IMR-90 (cell line): Measurements from ENCODE around the gene RNU6-7. TPM values are rescaled to one million over a fixed set of nuclear protein-coding genes. Genes with fewer than 3 reads are reported as not detected.

Source experiments
- ATAC-seq: fragments of 200-7000 bp; cut with Tn5 transposase; 2 replicates; pipeline ENCODE4 v1.9.1; 2020; ENCODE audit warnings: low read depth, mild to moderate bottlenecking, moderate library complexity
- BruUV-seq: library from RNA; stranded (reverse); fragments of 400-500 nt; replicated peaks from 2 replicates; lab custom pipeline; 2021; lab: Mats Ljungman, UMichigan
- CTCF ChIA-PET: fragments of 300-600 bp; formaldehyde crosslinking; extraction: SDS; loops from one replicate; lab custom pipeline; 2021; ENCODE audit warnings: antibody characterized with exemption; lab: Yijun Ruan, JAX
- POLR2A ChIA-PET: fragments of 300-600 bp; sonication (Branson Sonifier 250); formaldehyde crosslinking; loops from one replicate; lab custom pipeline; 2022; ENCODE audit warnings: antibody characterized with exemption; ENCODE audit not compliant: unreplicated experiment; lab: Charles Lee
- DNase-seq: peaks from one replicate; pipeline ENCODE4 v3.0.0; 2013
- H2AFZ ChIP-seq: replicated peaks from 2 replicates; pipeline ENCODE3; 2013; ENCODE audit warnings: low read length, mild to moderate bottlenecking; ENCODE audit not compliant: poor library complexity
- H2AK5ac ChIP-seq: 2 replicates; pipeline ENCODE4 v1.6.1; 2013; ENCODE audit warnings: low read depth, low read length, inconsistent platforms
- H2AK9ac ChIP-seq: replicated peaks from 2 replicates; pipeline ENCODE3; 2013; ENCODE audit warnings: mild to moderate bottlenecking, low read depth, low read length, moderate library complexity; ENCODE audit not compliant: poor library complexity
- H2BK120ac ChIP-seq: 2 replicates; pipeline ENCODE4 v1.6.1; 2013; ENCODE audit warnings: low read depth, low read length, inconsistent platforms
- H2BK15ac ChIP-seq: 3 replicates; pipeline ENCODE4 v1.6.1; 2013; ENCODE audit warnings: low read depth, low read length, inconsistent platforms
- H2BK20ac ChIP-seq: 2 replicates; pipeline ENCODE4 v1.6.1; 2013; ENCODE audit warnings: low read depth, mild to moderate bottlenecking, inconsistent platforms, low read length, moderate library complexity
- H2BK5ac ChIP-seq: 2 replicates; pipeline ENCODE4 v1.6.1; 2013; ENCODE audit warnings: mild to moderate bottlenecking, low read depth, low read length, inconsistent platforms; ENCODE audit not compliant: poor library complexity, severe bottlenecking
- H3K14ac ChIP-seq: replicated peaks from 2 replicates; pipeline ENCODE4 v1.6.1; 2013; ENCODE audit warnings: low read depth, low read length, inconsistent platforms
- H3K18ac ChIP-seq: 2 replicates; pipeline ENCODE4 v1.6.1; 2013; ENCODE audit warnings: low read depth, low read length, control low read depth
- H3K23ac ChIP-seq: 2 replicates; pipeline ENCODE4 v1.6.1; 2013; ENCODE audit warnings: low read depth, low read length, inconsistent platforms
- H3K27ac ChIP-seq: 2 replicates; pipeline ENCODE4 v1.5.1; 2013; ENCODE audit warnings: mild to moderate bottlenecking, control low read depth, low read length; ENCODE audit not compliant: insufficient read depth
- H3K27me3 ChIP-seq: 2 replicates; pipeline ENCODE4 v1.6.1; 2013; ENCODE audit warnings: low read length; ENCODE audit not compliant: control insufficient read depth, insufficient read depth
- H3K36me3 ChIP-seq: 2 replicates; pipeline ENCODE4 v1.6.1; 2013; ENCODE audit warnings: low read length, mixed read lengths; ENCODE audit not compliant: control insufficient read depth, insufficient read depth
- H3K4ac ChIP-seq: 2 replicates; pipeline ENCODE4 v1.6.1; 2013; ENCODE audit warnings: low read depth, low read length, inconsistent platforms
- H3K4me1 ChIP-seq: 2 replicates; pipeline ENCODE4 v1.6.1; 2013; ENCODE audit warnings: low read length, mixed read lengths; ENCODE audit not compliant: control insufficient read depth, insufficient read depth
- H3K4me2 ChIP-seq: 2 replicates; pipeline ENCODE4 v1.6.1; 2013; ENCODE audit warnings: low read depth, mild to moderate bottlenecking, control low read depth, low read length, moderate library complexity
- H3K4me3 ChIP-seq: 2 replicates; pipeline ENCODE4 v1.5.1; 2013; ENCODE audit warnings: low read depth, mild to moderate bottlenecking, control low read depth, low read length, moderate library complexity; ENCODE audit not compliant: insufficient read depth
- H3K56ac ChIP-seq: 2 replicates; pipeline ENCODE4 v1.6.1; 2013; ENCODE audit warnings: low read length, inconsistent platforms; ENCODE audit not compliant: insufficient read depth; ENCODE audit errors: extremely low read depth
- H3K79me1 ChIP-seq, 2 experiments: 2 replicates each; pipeline ENCODE4 v1.6.1; 2013; ENCODE audit warnings: low read length in 2 of 2, inconsistent platforms in 1 of 2, low read depth in 1 of 2
- H3K9ac ChIP-seq: 2 replicates; pipeline ENCODE4 v1.6.1; 2013; ENCODE audit warnings: low read depth, low read length, control low read depth
- H3K9me1 ChIP-seq: 2 replicates; pipeline ENCODE4 v1.6.1; 2013; ENCODE audit warnings: low read length, inconsistent platforms; ENCODE audit not compliant: insufficient read depth
- H3K9me3 ChIP-seq: 2 replicates; pipeline ENCODE4 v1.6.1; 2013; ENCODE audit warnings: low read length; ENCODE audit not compliant: control insufficient read depth, insufficient read depth
- H4K20me1 ChIP-seq: 2 replicates; pipeline ENCODE4 v1.6.1; 2013; ENCODE audit warnings: low read length, inconsistent platforms; ENCODE audit not compliant: insufficient read depth
- H4K5ac ChIP-seq: 2 replicates; pipeline ENCODE4 v1.6.1; 2013; ENCODE audit warnings: mild to moderate bottlenecking, low read depth, low read length, control low read depth
- H4K8ac ChIP-seq, 2 experiments: 2 replicates each; pipeline ENCODE4 v1.6.1; 2013; ENCODE audit warnings: low read depth in 2 of 2, low read length in 2 of 2, control low read depth in 1 of 2, inconsistent platforms in 1 of 2
- H4K91ac ChIP-seq: 2 replicates; pipeline ENCODE4 v1.6.1; 2013; ENCODE audit warnings: low read depth, low read length, inconsistent platforms; ENCODE audit not compliant: insufficient read depth
- CEBPB ChIP-seq: IDR thresholded peaks from 2 replicates; pipeline ENCODE4 v1.6.1; 2012; ENCODE audit warnings: low read depth, low read length, improper control_type of control experiment
- CHD1 ChIP-seq: IDR thresholded peaks from 2 replicates; pipeline ENCODE4 v1.6.1; 2012; ENCODE audit warnings: low read depth, low read length, improper control_type of control experiment
- FOS ChIP-seq: fragments of 150-350 bp; IDR thresholded peaks from 2 replicates; pipeline ENCODE4 v1.6.1; 2016; ENCODE audit warnings: low read depth, low read length
- MAFK ChIP-seq: IDR thresholded peaks from 2 replicates; pipeline ENCODE4 v1.6.1; 2012; ENCODE audit warnings: low read depth, low read length, improper control_type of control experiment
- MAZ ChIP-seq: IDR thresholded peaks from 2 replicates; pipeline ENCODE4 v1.6.1; 2012; ENCODE audit warnings: low read depth, mild to moderate bottlenecking, low read length, improper control_type of control experiment, moderate library complexity, borderline replicate concordance
- MXI1 ChIP-seq: IDR thresholded peaks from 2 replicates; pipeline ENCODE4 v1.6.1; 2012; ENCODE audit warnings: low read depth, mild to moderate bottlenecking, low read length, moderate library complexity, borderline replicate concordance
- NFE2L2 ChIP-seq: fragments of 150-350 bp; IDR thresholded peaks from 2 replicates; pipeline ENCODE4 v1.6.1; 2016; ENCODE audit warnings: low read depth, mild to moderate bottlenecking, low read length
- RCOR1 ChIP-seq: IDR thresholded peaks from 2 replicates; pipeline ENCODE4 v1.6.1; 2012; ENCODE audit warnings: mild to moderate bottlenecking, low read length, improper control_type of control experiment; ENCODE audit not compliant: insufficient replicate concordance
- RFX5 ChIP-seq: IDR thresholded peaks from 2 replicates; pipeline ENCODE4 v1.8.0; 2012; ENCODE audit warnings: low read depth, mild to moderate bottlenecking, low read length, moderate library complexity
- SMC3 ChIP-seq: fragments of 150-350 bp; IDR thresholded peaks from 2 replicates; pipeline ENCODE4 v1.6.1; 2016; ENCODE audit warnings: low read depth, mild to moderate bottlenecking, antibody characterized with exemption, low read length, moderate library complexity
- WGBS, 2 experiments: methylation state at CpG; one replicate each; pipeline versions ENCODE4 v1.1.5 to v1.1.7; 2013; ENCODE audit warnings: missing lambda C conversion rate in 2 of 2; ENCODE audit not compliant: insufficient read length in 1 of 2; ENCODE audit errors: extremely low coverage in 2 of 2; 5-methylcytosine and 5-hydroxymethylcytosine counted together
- dilution Hi-C: fragments of 300-500 bp; cut with HindIII; formaldehyde crosslinking; loops from one replicate; pipeline ENCODE4 v1.14.3; 2018; ENCODE audit warnings: low sequenced_read_pairs; ENCODE audit not compliant: unreplicated experiment
- in situ Hi-C: fragments of 300-500 bp; cut with MboI; formaldehyde crosslinking; loops from 3 replicates; pipeline ENCODE4 v1.14.3; 2019; ENCODE audit warnings: low sequenced_read_pairs, inconsistent platforms, mixed read lengths
- intact Hi-C: fragments of 100-400 bp; cut with micrococcal nuclease; formaldehyde crosslinking; loops from 2 replicates; pipeline ENCODE4 v1.10.0; 2022
- polyA plus RNA-seq, 3 experiments: library from polyadenylated mRNA; depleted of rRNA; stranded (reverse); fragments of >200 nt; gene quantifications; 2 replicates each; pipeline ENCODE4 v1.2.3, GENCODE V29; 2012; ENCODE audit warnings: low replicate concordance in 1 of 3
- total RNA-seq: library from RNA; depleted of rRNA; stranded (reverse); fragments of >200 nt; gene quantifications from 2 replicates; pipeline ENCODE4 v1.2.3, GENCODE V29; 2012
- TF ChIP-seq, protein P1 (sequence below): fragments of 150-350 bp; IDR thresholded peaks from 2 replicates; pipeline ENCODE4 v1.6.1; 2016; ENCODE audit warnings: low read depth, mild to moderate bottlenecking, low read length, moderate library complexity, borderline replicate concordance

The RNU6-7 gene
- total and polyA plus RNA-seq, 2 of the 4 experiments (the other 2 are of a cell fraction) = not detected

- intact Hi-C loops = no loop called here
- in situ Hi-C loops = loop anchor here (25.0 kb wide), 1 partner anchor 312 kb away; no protein-coding TSS in a partner anchor
- Histone ChIP-seq H3K4ac (no peak overlapping the region), H3K27ac (no peak overlapping the region), H2BK15ac (no peak overlapping the region), H3K9ac (no peak overlapping the region), H2BK20ac (no peak overlapping the region), H3K4me2 (no peak overlapping the region), H3K79me1 (no peaks in the 10 kb centered on the region), H3K9me1 (no peaks in the 10 kb centered on the region), H4K20me1 (no peaks in the 10 kb centered on the region), H3K27me3 (0 out of 2 replicates have a peak, but pooled peaks cover 3% of the 10 kb centered on the region), H3K18ac (no peak overlapping the region), H3K9me3 (no peaks in the 10 kb centered on the region), H4K8ac (no peak overlapping the region), H3K56ac (no peak overlapping the region), H3K14ac (no peak overlapping the region), H2BK120ac (no peak overlapping the region), H2AK9ac (no peak overlapping the region), H4K5ac (no peak overlapping the region), H4K91ac (no peak overlapping the region), H3K36me3 (no peaks in the 10 kb centered on the region), H2AFZ (no peak overlapping the region), H3K23ac (no peak overlapping the region), H3K4me3 (no peak overlapping the region), H2AK5ac (no peak overlapping the region), H3K4me1 (0 out of 2 replicates have a peak, but pooled peaks cover 2% of the 10 kb centered on the region), H2BK5ac (no peak overlapping the region)
- ChIA-PET POLR2A (no interaction called here), CTCF (no interaction called here)
- DNase-seq (no peak), ATAC-seq (no peak)
- dilution Hi-C loops = no loop called here
- WGBS, 2 experiments = 29% methylated on average over 1 of the region's 5 CpGs; no CpG with 5 or more reads in 1 of the 2 experiments
- no TSS peak for BruUV-seq
- TF ChIP-seq CHD1 = no peak
- TF ChIP-seq RCOR1 = no peak
- TF ChIP-seq FOS = no peak
- no peak for TF ChIP-seq NFE2L2
- no peak for TF ChIP-seq RFX5
- no peak for TF ChIP-seq CEBPB
- TF ChIP-seq SMC3 = no peak
- no peak for TF ChIP-seq MAFK
- TF ChIP-seq, protein P1, sequence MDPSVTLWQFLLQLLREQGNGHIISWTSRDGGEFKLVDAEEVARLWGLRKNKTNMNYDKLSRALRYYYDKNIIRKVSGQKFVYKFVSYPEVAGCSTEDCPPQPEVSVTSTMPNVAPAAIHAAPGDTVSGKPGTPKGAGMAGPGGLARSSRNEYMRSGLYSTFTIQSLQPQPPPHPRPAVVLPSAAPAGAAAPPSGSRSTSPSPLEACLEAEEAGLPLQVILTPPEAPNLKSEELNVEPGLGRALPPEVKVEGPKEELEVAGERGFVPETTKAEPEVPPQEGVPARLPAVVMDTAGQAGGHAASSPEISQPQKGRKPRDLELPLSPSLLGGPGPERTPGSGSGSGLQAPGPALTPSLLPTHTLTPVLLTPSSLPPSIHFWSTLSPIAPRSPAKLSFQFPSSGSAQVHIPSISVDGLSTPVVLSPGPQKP = no peak
- no peak for TF ChIP-seq MAZ
- no peak for TF ChIP-seq MXI1
These were observed 47.5 kb downstream of the RNU6-7 start for GRCh38 chr14:32249371-32249770.
